HCT116 (cell line): ENCODE measurements around the gene MAP3K20.

Experiments used
- ATF3 ChIP-seq: IDR thresholded peaks from 2 replicates; pipeline ENCODE4 v1.6.1; 2012
- CTCF ChIP-seq, 3 experiments: fragments of 200-600 bp in 1 of 3; sonication (generic) in 1 of 3; IDR thresholded peaks in 2 of 3; conservative IDR thresholded peaks in 1 of 3; 2 replicates each; pipeline ENCODE4 v1.5.1; 2012 to 2017; ENCODE audit warnings: low read depth in 2 of 3, low read length in 2 of 3, antibody characterized with exemption in 1 of 3, borderline replicate concordance in 1 of 3, control low read depth in 1 of 3, mild to moderate bottlenecking in 1 of 3, mixed read lengths in 1 of 3, mixed run types in 1 of 3, moderate library complexity in 1 of 3; ENCODE audit not compliant: insufficient read depth in 1 of 3
- EZH2 ChIP-seq: fragments of 200-600 bp; sonication (generic); IDR thresholded peaks from 2 replicates; pipeline ENCODE4 v1.6.1; 2017; ENCODE audit warnings: antibody characterized with exemption, mixed run types
- POLR2A ChIP-seq: IDR thresholded peaks from 2 replicates; pipeline ENCODE4 v1.7.0; 2011; ENCODE audit warnings: borderline replicate concordance; ENCODE audit not compliant: insufficient read depth, insufficient read length; ENCODE audit errors: extremely low read depth
- POLR2AphosphoS5 ChIP-seq: IDR thresholded peaks from 2 replicates; pipeline ENCODE4 v1.6.1; 2011; ENCODE audit warnings: mild to moderate bottlenecking, low read depth, low read length, moderate library complexity
- SRF ChIP-seq: IDR thresholded peaks from 2 replicates; pipeline ENCODE4 v1.6.1; 2012; ENCODE audit warnings: low read depth
- ZNF274 ChIP-seq: fragments of 200-500 bp; sonication (Bioruptor generic); IDR thresholded peaks from 2 replicates; pipeline ENCODE4 v1.6.1; 2014; ENCODE audit warnings: mild to moderate bottlenecking, low read depth, low read length, inconsistent platforms

- TF ChIP-seq POLR2A (no peak), ATF3 (no peak), POLR2AphosphoS5 (no peak), EZH2 (no peak), CTCF (IDR thresholded peaks at IDR 0.05 in 2 of 3, conservative IDR thresholded peaks at IDR 0.05 in 1 of 3; ENCODE audit: borderline replicate concordance in 1 of 3, insufficient read depth in 1 of 3, low read depth in 2 of 3, low read length in 2 of 3) (no peak), ZNF274 (no peak), SRF (no peak)
Measured at GRCh38 chr2:173107629-173108022, 32.0 kb downstream of the MAP3K20 start.
